HL-60 (cell line): ENCODE data around the gene CDC37.
"Not testable (repeated sequence)": the region's sequence is repeated elsewhere in the genome, so short reads cannot be mapped to it uniquely, and the experiment has no call there.

Experiments used
- DNase-seq, 2 experiments: peaks; one replicate each; pipeline ENCODE4 v3.0.0-alpha.2; 2010 to 2020; ENCODE audit warnings: low read depth in 1 of 2, low spot score in 1 of 2
- H3K27ac ChIP-seq: fragments of 250-450 bp; sonication (Bioruptor Pico); replicated peaks from 2 replicates; pipeline ENCODE4 v1.5.1; 2020; ENCODE audit warnings: mild to moderate bottlenecking, moderate library complexity
- H3K27me3 ChIP-seq: fragments of 250-450 bp; sonication (Bioruptor Pico); 2 replicates; pipeline ENCODE4 v1.5.1; 2021; ENCODE audit warnings: mild to moderate bottlenecking, moderate library complexity; ENCODE audit not compliant: insufficient read depth, poor library complexity, severe bottlenecking
- H3K4me3 ChIP-seq: replicated peaks from 2 replicates; pipeline ENCODE4 v1.5.1; 2011; ENCODE audit warnings: mild to moderate bottlenecking, control low read depth, low read length; ENCODE audit not compliant: insufficient read depth
- CTCF ChIP-seq: IDR thresholded peaks from one replicate; pipeline ENCODE4 v1.5.1; 2011; ENCODE audit warnings: low read length, control low read depth, inconsistent platforms; ENCODE audit not compliant: insufficient read depth
- GABPA ChIP-seq: IDR thresholded peaks from 2 replicates; pipeline ENCODE4 v1.6.1; 2012; ENCODE audit warnings: low read depth
- POLR2AphosphoS5 ChIP-seq: IDR thresholded peaks from 2 replicates; pipeline ENCODE4 v1.6.1; 2012; ENCODE audit warnings: low read depth
- REST ChIP-seq: IDR thresholded peaks from 2 replicates; pipeline ENCODE4 v1.6.1; 2012; ENCODE audit warnings: low read depth; ENCODE audit not compliant: insufficient replicate concordance
- SPI1 ChIP-seq: IDR thresholded peaks from 2 replicates; pipeline ENCODE4 v1.6.1; 2012; ENCODE audit warnings: low read depth, mild to moderate bottlenecking, borderline replicate concordance

Gene CDC37

GRCh38 chr19:10372690-10373089 lies 30.7 kb downstream of the CDC37 start:
- H3K27ac ChIP-seq = peak overlapping the region; percentile 46
- no peaks in the 10 kb centered on the region for H3K27me3 ChIP-seq
- peak; percentile 86 to 97 for DNase-seq

GRCh38 chr19:10368101-10368803 lies 35.1 kb downstream of the CDC37 start:
- Histone ChIP-seq H3K4me3 (no peak overlapping the region), H3K27me3 (no peaks in the 10 kb centered on the region), H3K27ac (no peak overlapping the region)
- no peak for DNase-seq
- TF ChIP-seq POLR2AphosphoS5 (no peak), SPI1 (no peak)

More at GRCh38 chr19:10372690-10373089, 30.7 kb downstream of the CDC37 start:
- TF ChIP-seq SPI1 = no peak; the same call in 1 of the 2 replicates
- no peak for TF ChIP-seq CTCF
- no peak for TF ChIP-seq REST
- no peak for TF ChIP-seq POLR2AphosphoS5
- TF ChIP-seq GABPA = no peak
- H3K4me3 ChIP-seq = no peak overlapping the region

- H3K4me3 ChIP-seq, H3K27me3 ChIP-seq, H3K27ac ChIP-seq, DNase-seq: not testable (repeated sequence)
Observed at GRCh38 chr19:10366950-10367512, 36.3 kb downstream of the CDC37 start.

GRCh38 chr19:10365518-10365917 lies 37.8 kb downstream of the CDC37 start:
- TF ChIP-seq POLR2AphosphoS5 = no peak
- TF ChIP-seq GABPA = no peak
- no peak for TF ChIP-seq REST
- TF ChIP-seq SPI1 = no peak
- no peak for TF ChIP-seq CTCF
- Histone ChIP-seq H3K27ac (no peak overlapping the region), H3K27me3 (no peaks in the 10 kb centered on the region), H3K4me3 (no peak overlapping the region)
- no peak for DNase-seq
